ENCODE data around the gene MED1. TPM values are rescaled to one million over a fixed set of nuclear protein-coding genes. Genes with fewer than 3 reads are reported as not detected.

MED1 gene
- total RNA-seq, 1 experiment from 2014 or later = 50.4 TPM

- TF ChIP-seq ARID4B (CRISPR knock-in tag; IDR thresholded peaks at IDR 0.05; ENCODE audit: borderline replicate concordance) (no peak), NFE2L1 (CRISPR knock-in tag; IDR thresholded peaks at IDR 0.05) (peak; percentile 79; the same call in 1 of the 2 replicates), ZNF671 (CRISPR knock-in tag; IDR thresholded peaks at IDR 0.05) (no peak), ZNF416 (CRISPR knock-in tag; IDR thresholded peaks at IDR 0.05) (no peak), MYBL2 (CRISPR knock-in tag; IDR thresholded peaks at IDR 0.05) (no peak; the same call in 1 of the 2 replicates), TCF7 (CRISPR knock-in tag; IDR thresholded peaks at IDR 0.05; ENCODE audit: low read depth) (0 out of 2 replicates have a peak, but pooled peaks have one; percentile 43), ZSCAN18 (CRISPR knock-in tag; IDR thresholded peaks at IDR 0.05) (no peak), OVOL2 (CRISPR knock-in tag; IDR thresholded peaks at IDR 0.05; ENCODE audit: borderline replicate concordance) (no peak), HMGXB4 (CRISPR knock-in tag; IDR thresholded peaks at IDR 0.05) (no peak), MAX (CRISPR knock-in tag; IDR thresholded peaks at IDR 0.05) (0 out of 2 replicates have a peak, but pooled peaks have one; percentile 42), ZNF219 (CRISPR knock-in tag; IDR thresholded peaks at IDR 0.05; ENCODE audit: borderline replicate concordance) (no peak), RORB (CRISPR knock-in tag; IDR thresholded peaks at IDR 0.05) (no peak), ZNF232 (CRISPR knock-in tag; IDR thresholded peaks at IDR 0.05) (no peak), E2F4 (CRISPR knock-in tag; IDR thresholded peaks at IDR 0.05; ENCODE audit: borderline replicate concordance, low read depth) (no peak), KAT7 (CRISPR knock-in tag; IDR thresholded peaks at IDR 0.05; ENCODE audit: borderline replicate concordance) (0 out of 2 replicates have a peak, but pooled peaks have one; percentile 37), CREM (CRISPR knock-in tag; IDR thresholded peaks at IDR 0.05) (no peak), ZNF281 (CRISPR knock-in tag; IDR thresholded peaks at IDR 0.05) (peak; percentile 94), SP1 (CRISPR knock-in tag; conservative IDR thresholded peaks at IDR 0.05) (peak; percentile 69), USF2 (CRISPR knock-in tag; IDR thresholded peaks at IDR 0.05) (no peak), JAZF1 (CRISPR knock-in tag; IDR thresholded peaks at IDR 0.05) (no peak), EMX1 (CRISPR knock-in tag; IDR thresholded peaks at IDR 0.05) (no peak), ATF2 (CRISPR knock-in tag; IDR thresholded peaks at IDR 0.05; ENCODE audit: borderline replicate concordance, low read depth) (no peak), GTF2I (CRISPR knock-in tag; conservative IDR thresholded peaks at IDR 0.05) (no peak), GRHL2 (CRISPR knock-in tag; IDR thresholded peaks at IDR 0.05; ENCODE audit: insufficient replicate concordance, severe bottlenecking) (no peak)
Observed at GRCh38 chr17:39461113-39461925, 10.3 kb upstream of the MED1 start, which contains the start of gene CDK12 (continued).
